ENCODE data around the gene DHRSX.
A peak's percentile ranks its signal among the peaks of the same experiment; 100 is the strongest.
"Not testable (repeated sequence)": the region's sequence is repeated elsewhere in the genome, so short reads cannot be mapped to it uniquely, and the experiment has no call there.

Gene DHRSX

GRCh38 chrX:2466876-2467656 is 33.7 kb downstream of the DHRSX start:
- peak overlapping the region; percentile 23 for H3K27ac Mint-ChIP-seq
- DNase-seq (no peak), ATAC-seq (no peak)
- H3K27me3 Mint-ChIP-seq: no peaks in the 10 kb centered on the region
- peaks cover 9% of the 10 kb centered on the region for H3K36me3 Mint-ChIP-seq (ENCODE audit: low read depth)
- peaks cover 2% of the 10 kb centered on the region for H3K4me1 Mint-ChIP-seq
- no peak overlapping the region for H3K4me3 Mint-ChIP-seq
- peaks cover 5% of the 10 kb centered on the region for H3K9me3 Mint-ChIP-seq

GRCh38 chrX:2464677-2465166 is 36.1 kb downstream of the DHRSX start:
- peaks cover 2% of the 10 kb centered on the region for H3K4me1 Mint-ChIP-seq
- H3K27me3 Mint-ChIP-seq: no peaks in the 10 kb centered on the region
- H3K9me3 Mint-ChIP-seq: peaks cover under 1% of the 10 kb centered on the region
- peaks cover 4% of the 10 kb centered on the region for H3K36me3 Mint-ChIP-seq (ENCODE audit: low read depth)
- ATAC-seq (no peak), DNase-seq (no peak)
- H3K27ac Mint-ChIP-seq: no peak overlapping the region
- no peak overlapping the region for H3K4me3 Mint-ChIP-seq

GRCh38 chrX:2463973-2464676 is 36.7 kb downstream of the DHRSX start:
- peaks cover 4% of the 10 kb centered on the region for H3K36me3 Mint-ChIP-seq (ENCODE audit: low read depth)
- no peak for ATAC-seq

GRCh38 chrX:2463481-2463880 is 37.3 kb downstream of the DHRSX start:
- not testable (repeated sequence) for H3K27me3 Mint-ChIP-seq; H3K4me1 Mint-ChIP-seq; H3K36me3 Mint-ChIP-seq (ENCODE audit: low read depth); H3K27ac Mint-ChIP-seq; ATAC-seq; H3K4me3 Mint-ChIP-seq; H3K9me3 Mint-ChIP-seq; DNase-seq

More at GRCh38 chrX:2463973-2464676, 36.7 kb downstream of the DHRSX start:
- H3K9me3 Mint-ChIP-seq: no peaks in the 10 kb centered on the region
- no peak overlapping the region for H3K27ac Mint-ChIP-seq
- no peaks in the 10 kb centered on the region for H3K27me3 Mint-ChIP-seq
- H3K4me3 Mint-ChIP-seq: no peak overlapping the region
- peaks cover 2% of the 10 kb centered on the region for H3K4me1 Mint-ChIP-seq
- DNase-seq: no peak

- Mint-ChIP-seq H3K27ac (no peak overlapping the region), H3K36me3 (ENCODE audit: low read depth) (peaks cover 6% of the 10 kb centered on the region), H3K27me3 (no peaks in the 10 kb centered on the region), H3K4me3 (no peak overlapping the region), H3K9me3 (peaks cover 4% of the 10 kb centered on the region), H3K4me1 (peaks cover 2% of the 10 kb centered on the region)
- no peak for ATAC-seq
- no peak for DNase-seq
These were observed 38.0 kb downstream of the DHRSX start for GRCh38 chrX:2462780-2463179.

GRCh38 chrX:2462074-2462473 is 38.7 kb downstream of the DHRSX start:
- H3K4me3 Mint-ChIP-seq: no peak overlapping the region
- H3K9me3 Mint-ChIP-seq: peaks cover 4% of the 10 kb centered on the region
- H3K27me3 Mint-ChIP-seq: no peaks in the 10 kb centered on the region
- peaks cover 4% of the 10 kb centered on the region for H3K36me3 Mint-ChIP-seq (ENCODE audit: low read depth)
- H3K27ac Mint-ChIP-seq: no peak overlapping the region
- DNase-seq: no peak
- H3K4me1 Mint-ChIP-seq: peaks cover 2% of the 10 kb centered on the region
- ATAC-seq: no peak

- DNase-seq: no peak
- no peak for ATAC-seq
- no peak overlapping the region for H3K27ac Mint-ChIP-seq
- H3K4me1 Mint-ChIP-seq: peaks cover 2% of the 10 kb centered on the region
- H3K36me3 Mint-ChIP-seq (ENCODE audit: low read depth): peaks cover 4% of the 10 kb centered on the region
- no peaks in the 10 kb centered on the region for H3K27me3 Mint-ChIP-seq
- H3K4me3 Mint-ChIP-seq: no peak overlapping the region
- peaks cover 4% of the 10 kb centered on the region for H3K9me3 Mint-ChIP-seq
These were observed 39.1 kb downstream of the DHRSX start for GRCh38 chrX:2461711-2462016.

- not testable (repeated sequence) for DNase-seq; H3K4me3 Mint-ChIP-seq; H3K27ac Mint-ChIP-seq; H3K36me3 Mint-ChIP-seq (ENCODE audit: low read depth); H3K4me1 Mint-ChIP-seq; H3K27me3 Mint-ChIP-seq; ATAC-seq; H3K9me3 Mint-ChIP-seq
These were observed 39.7 kb downstream of the DHRSX start for GRCh38 chrX:2460821-2461710.

GRCh38 chrX:2460048-2460447 is 40.7 kb downstream of the DHRSX start:
- not testable (repeated sequence) for H3K27ac Mint-ChIP-seq; DNase-seq; H3K4me3 Mint-ChIP-seq; H3K36me3 Mint-ChIP-seq (ENCODE audit: low read depth); H3K27me3 Mint-ChIP-seq; H3K4me1 Mint-ChIP-seq; H3K9me3 Mint-ChIP-seq; ATAC-seq

GRCh38 chrX:2458309-2458708 is 42.5 kb downstream of the DHRSX start:
- H3K9me3 Mint-ChIP-seq: peaks cover 4% of the 10 kb centered on the region
- no peak overlapping the region for H3K27ac Mint-ChIP-seq
- no peak for DNase-seq
- no peaks in the 10 kb centered on the region for H3K4me1 Mint-ChIP-seq
- no peak overlapping the region for H3K4me3 Mint-ChIP-seq
- peaks cover 8% of the 10 kb centered on the region for H3K36me3 Mint-ChIP-seq (ENCODE audit: low read depth)
- H3K27me3 Mint-ChIP-seq: no peaks in the 10 kb centered on the region
- ATAC-seq: no peak

GRCh38 chrX:2457289-2458133 is 43.3 kb downstream of the DHRSX start:
- no peaks in the 10 kb centered on the region for H3K4me1 Mint-ChIP-seq
- peaks cover 14% of the 10 kb centered on the region for H3K36me3 Mint-ChIP-seq (ENCODE audit: low read depth)
- H3K4me3 Mint-ChIP-seq: no peak overlapping the region
- H3K9me3 Mint-ChIP-seq: peaks cover 10% of the 10 kb centered on the region
- H3K27me3 Mint-ChIP-seq: no peaks in the 10 kb centered on the region
- H3K27ac Mint-ChIP-seq: no peak overlapping the region
- no peak for ATAC-seq
- DNase-seq: no peak

GRCh38 chrX:2456091-2456490 is 44.7 kb downstream of the DHRSX start:
- H3K27me3 Mint-ChIP-seq, H3K4me3 Mint-ChIP-seq, DNase-seq, H3K27ac Mint-ChIP-seq, ATAC-seq, H3K4me1 Mint-ChIP-seq: not testable (repeated sequence)
- H3K36me3 Mint-ChIP-seq (ENCODE audit: low read depth): peaks cover 16% of the 10 kb centered on the region
- peaks cover 12% of the 10 kb centered on the region for H3K9me3 Mint-ChIP-seq

GRCh38 chrX:2454620-2455019 is 46.2 kb downstream of the DHRSX start:
- H3K4me1 Mint-ChIP-seq: peaks cover 11% of the 10 kb centered on the region
- not testable (repeated sequence) for H3K27me3 Mint-ChIP-seq, H3K27ac Mint-ChIP-seq, ATAC-seq, DNase-seq, H3K4me3 Mint-ChIP-seq
- H3K36me3 Mint-ChIP-seq (ENCODE audit: low read depth): peaks cover 16% of the 10 kb centered on the region
- peaks cover 12% of the 10 kb centered on the region for H3K9me3 Mint-ChIP-seq

GRCh38 chrX:2452799-2453198 is 48.0 kb downstream of the DHRSX start:
- peaks cover 8% of the 10 kb centered on the region for H3K9me3 Mint-ChIP-seq
- H3K27ac Mint-ChIP-seq: no peak overlapping the region
- ATAC-seq (no peak), DNase-seq (no peak)
- H3K27me3 Mint-ChIP-seq: no peaks in the 10 kb centered on the region
- H3K36me3 Mint-ChIP-seq (ENCODE audit: low read depth): peaks cover 16% of the 10 kb centered on the region
- H3K4me1 Mint-ChIP-seq: peaks cover 13% of the 10 kb centered on the region
- no peak overlapping the region for H3K4me3 Mint-ChIP-seq

Data from activated naive CD8-positive, alpha-beta T cell treated with anti-CD3 and anti-CD28 coated beads, Interleukin-2, amount 50 U/mL, for 24 hours (primary cell).